Neuron (in vitro differentiated cells): Measurements from ENCODE around the gene ZNF587B.
"Not testable (repeated sequence)": the region's sequence is repeated elsewhere in the genome, so short reads cannot be mapped to it uniquely, and the experiment has no call there.

Experiments used
- H2AFZ ChIP-seq: one replicate; pipeline ENCODE4 v1.6.1; 2013; ENCODE audit warnings: low read depth, mild to moderate bottlenecking, inconsistent platforms, low read length, moderate library complexity
- H3K27me3 ChIP-seq: one replicate; pipeline ENCODE4 v1.6.1; 2013; ENCODE audit warnings: low read length; ENCODE audit not compliant: insufficient read depth
- H3K36me3 ChIP-seq: one replicate; pipeline ENCODE4 v1.6.1; 2013; ENCODE audit warnings: low read length; ENCODE audit not compliant: insufficient read depth
- H3K4me1 ChIP-seq: one replicate; pipeline ENCODE4 v1.6.1; 2013; ENCODE audit warnings: low read length; ENCODE audit not compliant: insufficient read depth
- H3K4me3 ChIP-seq: 2 replicates; pipeline ENCODE4 v1.5.1; 2013; ENCODE audit warnings: mild to moderate bottlenecking, low read length, moderate library complexity
- H3K9me3 ChIP-seq: one replicate; pipeline ENCODE4 v1.6.1; 2013; ENCODE audit warnings: low read length

Gene ZNF587B

GRCh38 chr19:57862351-57862750 lies 32.3 kb downstream of the ZNF587B start:
- H3K36me3 ChIP-seq: peaks cover 81% of the 10 kb centered on the region
- H3K9me3 ChIP-seq: peaks cover 19% of the 10 kb centered on the region
- not testable (repeated sequence) for H3K4me3 ChIP-seq, H2AFZ ChIP-seq, H3K27me3 ChIP-seq, H3K4me1 ChIP-seq

- no peak overlapping the region for H3K4me3 ChIP-seq
- peaks cover 74% of the 10 kb centered on the region for H3K36me3 ChIP-seq
- no peaks in the 10 kb centered on the region for H3K27me3 ChIP-seq
- peaks cover 32% of the 10 kb centered on the region for H3K9me3 ChIP-seq
- no peaks in the 10 kb centered on the region for H3K4me1 ChIP-seq
- no peak overlapping the region for H2AFZ ChIP-seq
Measured at GRCh38 chr19:57867868-57868492, 37.9 kb downstream of the ZNF587B start.

- not testable (repeated sequence) for H2AFZ ChIP-seq, H3K27me3 ChIP-seq, H3K4me1 ChIP-seq, H3K4me3 ChIP-seq
- Histone ChIP-seq H3K9me3 (peaks cover 41% of the 10 kb centered on the region), H3K36me3 (peaks cover 76% of the 10 kb centered on the region)
Measured at GRCh38 chr19:57869655-57870054, 39.6 kb downstream of the ZNF587B start.

DNA sequence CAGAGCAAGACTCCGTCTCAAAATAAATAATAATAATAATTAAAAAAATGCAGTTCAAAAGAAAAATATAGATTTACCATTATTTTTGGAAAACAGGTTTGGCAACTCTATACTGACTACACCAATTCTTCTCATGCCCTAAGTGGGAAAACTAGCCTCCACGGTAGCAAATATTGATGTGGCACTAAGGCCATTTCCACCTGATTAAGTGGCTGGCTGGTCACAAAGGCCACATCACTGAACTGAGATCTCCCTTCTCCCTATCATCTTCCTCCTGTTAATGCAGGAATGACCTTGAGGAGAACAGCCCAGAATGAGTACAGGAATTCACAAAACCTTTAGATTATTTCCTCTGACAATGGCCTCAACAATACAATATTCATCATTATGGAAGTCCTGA lies 40.1 kb downstream of the ZNF587B start:
- no peak overlapping the region for H2AFZ ChIP-seq
- no peak overlapping the region for H3K4me3 ChIP-seq
- H3K4me1 ChIP-seq: no peaks in the 10 kb centered on the region
- H3K27me3 ChIP-seq: no peaks in the 10 kb centered on the region
- peaks cover 73% of the 10 kb centered on the region for H3K36me3 ChIP-seq
- peaks cover 42% of the 10 kb centered on the region for H3K9me3 ChIP-seq

GRCh38 chr19:57872450-57872849 lies 42.4 kb downstream of the ZNF587B start:
- Histone ChIP-seq H3K36me3 (peaks cover 67% of the 10 kb centered on the region), H2AFZ (no peak overlapping the region), H3K27me3 (no peaks in the 10 kb centered on the region), H3K9me3 (peaks cover 51% of the 10 kb centered on the region), H3K4me1 (no peaks in the 10 kb centered on the region), H3K4me3 (no peak overlapping the region)

DNA sequence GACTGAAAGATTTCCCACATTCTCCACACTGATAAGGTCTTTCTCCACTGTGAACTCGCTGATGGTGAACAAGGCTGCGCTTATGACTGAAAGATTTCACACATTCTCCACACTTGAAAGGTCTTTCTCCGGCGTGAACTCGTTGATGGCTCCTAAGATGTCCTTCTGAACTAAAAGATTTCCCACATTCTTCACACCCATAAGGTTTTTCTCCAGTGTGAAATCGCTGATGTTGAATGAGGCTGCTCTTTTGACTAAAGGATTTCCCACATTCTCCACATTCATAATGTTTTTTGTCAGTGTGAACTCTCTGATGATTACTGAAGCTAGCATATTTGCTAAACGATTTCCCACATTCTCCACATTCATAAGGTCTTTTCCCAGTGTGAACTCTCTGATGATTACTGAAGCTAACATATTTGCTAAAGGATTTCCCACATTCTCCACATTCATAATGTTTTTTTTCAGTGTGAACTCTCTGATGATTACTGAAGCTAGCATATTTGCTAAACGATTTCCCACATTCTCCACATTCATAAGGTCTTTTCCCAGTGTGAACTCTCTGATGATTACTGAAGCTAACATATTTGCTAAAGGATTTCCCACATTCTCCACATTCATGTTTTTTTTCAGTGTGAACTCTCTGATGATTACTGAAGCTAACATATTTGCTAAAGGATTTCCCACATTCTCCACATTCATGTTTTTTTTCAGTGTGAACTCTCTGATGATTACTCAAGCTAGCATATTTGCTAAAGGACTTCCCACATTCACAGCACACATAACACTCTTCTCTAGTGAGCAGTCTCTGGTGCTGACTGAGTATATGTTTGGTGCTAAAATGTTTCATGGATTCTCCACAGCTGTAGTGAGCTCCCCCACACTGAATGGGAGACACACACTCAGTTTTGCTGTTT lies 44.0 kb downstream of the ZNF587B start:
- not testable (repeated sequence) for H2AFZ ChIP-seq, H3K27me3 ChIP-seq, H3K4me3 ChIP-seq, H3K4me1 ChIP-seq
- H3K36me3 ChIP-seq: peaks cover 64% of the 10 kb centered on the region
- H3K9me3 ChIP-seq: peaks cover 52% of the 10 kb centered on the region

DNA sequence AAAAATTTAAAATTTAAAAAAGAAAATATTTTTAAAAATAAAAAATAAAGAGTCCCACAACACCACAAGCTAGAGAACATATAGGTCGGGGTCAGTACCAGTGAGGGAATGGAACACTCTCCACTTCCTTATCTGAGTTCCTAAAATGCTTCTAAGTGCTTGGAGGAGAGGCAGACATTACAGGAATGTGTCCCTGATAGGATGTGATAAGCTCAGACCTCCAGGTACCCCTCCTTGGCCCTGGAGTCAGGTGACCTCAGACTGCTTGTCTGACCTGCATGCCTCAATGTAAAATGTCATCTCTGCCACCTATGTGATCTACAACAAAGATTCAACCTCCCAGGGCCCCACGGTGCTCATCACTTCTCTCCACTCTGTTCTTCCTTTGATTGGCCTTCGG lies 55.9 kb downstream of the ZNF587B start:
- Histone ChIP-seq H3K4me1 (peaks cover 10% of the 10 kb centered on the region), H3K9me3 (peaks cover 23% of the 10 kb centered on the region), H2AFZ (no peak overlapping the region), H3K27me3 (no peaks in the 10 kb centered on the region), H3K4me3 (no peak overlapping the region), H3K36me3 (peaks cover 30% of the 10 kb centered on the region)

- Histone ChIP-seq H3K4me1 (peaks cover 10% of the 10 kb centered on the region), H3K27me3 (no peaks in the 10 kb centered on the region), H3K9me3 (peaks cover 23% of the 10 kb centered on the region), H3K4me3 (peak overlapping the region; percentile 98), H3K36me3 (peaks cover 30% of the 10 kb centered on the region), H2AFZ (no peak overlapping the region)
Measured at GRCh38 chr19:57887195-57887941, 57.3 kb downstream of the ZNF587B start.

DNA sequence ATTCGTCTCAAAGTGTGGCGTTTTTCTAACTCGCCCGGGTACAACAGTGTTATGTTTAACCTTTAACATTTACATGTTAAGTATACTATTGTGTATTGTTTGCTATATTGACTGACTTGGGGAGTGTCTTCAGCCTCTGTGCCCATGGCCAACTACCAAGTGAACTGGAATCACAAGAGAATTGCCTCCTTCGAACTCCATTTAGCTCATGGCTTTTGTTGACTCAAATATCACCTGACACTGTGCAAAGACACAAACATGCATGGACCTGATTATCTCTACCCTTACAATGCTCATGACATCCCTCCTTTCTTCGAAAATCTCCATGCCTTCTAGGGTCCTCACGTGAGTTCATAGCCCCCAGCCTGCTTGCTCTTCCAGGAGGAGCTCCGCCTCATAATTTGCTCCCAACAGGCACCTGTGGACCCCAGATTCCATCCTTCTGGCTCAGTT lies 58.0 kb downstream of the ZNF587B start:
- H3K36me3 ChIP-seq: peaks cover 26% of the 10 kb centered on the region
- H3K4me3 ChIP-seq: peak overlapping the region; percentile 98
- peak overlapping the region; percentile 48 for H2AFZ ChIP-seq
- peaks cover 10% of the 10 kb centered on the region for H3K4me1 ChIP-seq
- no peaks in the 10 kb centered on the region for H3K27me3 ChIP-seq
- peaks cover 23% of the 10 kb centered on the region for H3K9me3 ChIP-seq

DNA sequence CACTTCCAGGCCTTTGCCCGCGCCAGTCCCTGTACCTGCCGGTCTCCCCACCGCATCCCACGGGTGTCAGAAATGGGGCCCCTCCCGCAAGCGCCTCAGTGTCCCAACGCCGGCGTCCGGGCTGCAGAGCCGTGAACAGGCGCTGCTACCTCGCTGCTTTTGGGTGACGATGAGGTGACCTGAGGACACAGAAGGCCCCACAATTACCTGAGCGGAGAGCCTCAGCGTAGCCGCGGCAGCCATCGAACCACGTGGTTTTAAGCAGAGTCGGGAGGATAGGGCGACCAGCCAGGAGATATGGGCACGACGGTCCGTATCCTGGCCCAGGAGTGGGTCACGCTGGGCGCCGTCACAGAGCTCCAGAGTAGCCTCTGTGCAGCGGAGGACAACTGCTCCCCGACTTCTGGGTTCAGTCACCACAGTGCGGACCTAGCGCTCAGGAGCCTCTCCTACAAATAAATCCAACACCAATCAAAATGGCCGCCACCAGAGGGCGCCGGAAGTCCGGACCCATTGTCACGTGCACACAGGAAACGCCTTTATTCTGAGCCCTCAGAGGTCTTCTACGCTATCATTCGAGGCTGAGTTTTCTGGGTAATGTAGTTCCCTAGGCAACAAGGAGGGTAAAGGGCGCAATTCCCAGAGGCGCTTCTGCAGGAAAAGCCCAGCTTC lies 58.6 kb downstream of the ZNF587B start, which contains the start of gene ZNF814:
Gene ZNF814 (minus strand): TSS at position 478 of the 672 bp plus-strand sequence. CDS start 235 bp downstream, at position 243.
- no peaks in the 10 kb centered on the region for H3K27me3 ChIP-seq
- peaks cover 10% of the 10 kb centered on the region for H3K4me1 ChIP-seq
- H2AFZ ChIP-seq: peak within 1 kb of the TSS; percentile 80
- H3K36me3 ChIP-seq: peaks cover 26% of the 10 kb centered on the region
- peaks cover 23% of the 10 kb centered on the region for H3K9me3 ChIP-seq
- H3K4me3 ChIP-seq: peak within 1 kb of the TSS; percentile 98

- not testable (repeated sequence) for H3K4me3 ChIP-seq, H2AFZ ChIP-seq, H3K9me3 ChIP-seq, H3K27me3 ChIP-seq
- Histone ChIP-seq H3K36me3 (peaks cover 11% of the 10 kb centered on the region), H3K4me1 (peaks cover 10% of the 10 kb centered on the region)
Measured at GRCh38 chr19:57890706-57891105, 60.6 kb downstream of the ZNF587B start.
